Mesodermal cell (in vitro differentiated cells): Measurements from ENCODE around the gene DNAJB8.
A peak's percentile ranks its signal among the peaks of the same experiment; 100 is the strongest.

Experiments used
- H3K27ac ChIP-seq: 2 replicates; pipeline ENCODE4 v1.7.0; 2013; ENCODE audit warnings: mild to moderate bottlenecking, low read depth, low read length, moderate library complexity; ENCODE audit not compliant: severe bottlenecking
- H3K36me3 ChIP-seq: 2 replicates; pipeline ENCODE4 v1.7.1; 2013; ENCODE audit warnings: mild to moderate bottlenecking, low read length, moderate library complexity; ENCODE audit not compliant: control insufficient read depth, insufficient read depth
- H3K4me1 ChIP-seq: one replicate; pipeline ENCODE4 v1.7.1; 2013; ENCODE audit warnings: mild to moderate bottlenecking, low read length; ENCODE audit not compliant: insufficient read depth, control insufficient read depth, poor library complexity, severe bottlenecking
- H3K4me3 ChIP-seq: 2 replicates; pipeline ENCODE4 v1.7.0; 2013; ENCODE audit warnings: low read length, control low read depth, mild to moderate bottlenecking; ENCODE audit not compliant: insufficient read depth, poor library complexity, severe bottlenecking; ENCODE audit errors: extremely low read depth
- H3K9me3 ChIP-seq: 2 replicates; pipeline ENCODE4 v1.7.1; 2013; ENCODE audit warnings: mild to moderate bottlenecking, low read length, moderate library complexity; ENCODE audit not compliant: control insufficient read depth
- WGBS, 2 experiments: methylation state at CpG; one replicate each; pipeline ENCODE4 v1.1.5; 2013; ENCODE audit warnings: missing lambda C conversion rate in 2 of 2; ENCODE audit not compliant: insufficient coverage in 2 of 2; 5-methylcytosine and 5-hydroxymethylcytosine counted together

Gene DNAJB8

DNA sequence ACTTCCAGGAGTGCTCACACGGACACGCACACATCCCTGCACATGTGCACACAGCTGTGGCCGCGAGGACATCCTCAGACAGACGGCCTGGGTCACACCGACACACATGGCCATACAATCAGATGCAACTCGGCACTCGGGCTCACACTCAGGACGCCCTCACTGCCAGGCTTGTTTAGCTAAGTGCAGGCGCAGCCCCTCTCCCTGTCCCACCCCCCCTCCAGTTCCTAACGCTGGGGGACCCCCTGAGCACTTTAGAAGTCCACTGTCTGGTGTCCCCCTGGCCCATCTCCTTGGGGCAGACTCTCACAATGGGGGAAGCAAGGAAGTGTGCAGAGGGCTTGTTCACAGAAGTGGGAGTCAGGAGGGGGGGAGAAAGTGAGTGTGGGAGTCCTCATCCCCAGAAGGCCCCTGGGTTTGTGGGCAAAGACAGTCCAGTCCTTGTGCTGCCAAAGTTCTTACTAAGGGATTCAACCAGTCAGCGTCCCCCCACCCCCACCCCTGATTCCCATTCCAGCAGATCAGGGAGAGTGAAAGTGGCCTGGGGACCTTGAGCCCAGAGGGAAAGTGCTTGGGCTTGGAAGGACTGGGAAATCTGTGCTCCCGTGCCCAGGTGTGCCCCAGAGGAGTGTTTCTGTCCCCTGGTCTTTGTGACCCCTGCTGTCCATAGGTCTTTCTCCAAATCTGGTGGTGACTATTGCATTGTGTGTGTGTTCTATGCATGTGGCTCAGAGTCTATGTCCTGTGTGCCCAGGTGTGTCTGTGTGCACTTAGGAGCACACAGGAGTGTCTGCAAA, 27.1 kb upstream of the DNAJB8 start:
- Histone ChIP-seq H3K36me3 (peaks cover 7% of the 10 kb centered on the region), H3K27ac (no peak overlapping the region), H3K4me3 (peak overlapping the region; percentile 90), H3K4me1 (peaks cover 35% of the 10 kb centered on the region), H3K9me3 (no peaks in the 10 kb centered on the region)
- WGBS, 2 experiments = 11% methylated on average over 10 to 11 of the region's 13 CpGs

DNA sequence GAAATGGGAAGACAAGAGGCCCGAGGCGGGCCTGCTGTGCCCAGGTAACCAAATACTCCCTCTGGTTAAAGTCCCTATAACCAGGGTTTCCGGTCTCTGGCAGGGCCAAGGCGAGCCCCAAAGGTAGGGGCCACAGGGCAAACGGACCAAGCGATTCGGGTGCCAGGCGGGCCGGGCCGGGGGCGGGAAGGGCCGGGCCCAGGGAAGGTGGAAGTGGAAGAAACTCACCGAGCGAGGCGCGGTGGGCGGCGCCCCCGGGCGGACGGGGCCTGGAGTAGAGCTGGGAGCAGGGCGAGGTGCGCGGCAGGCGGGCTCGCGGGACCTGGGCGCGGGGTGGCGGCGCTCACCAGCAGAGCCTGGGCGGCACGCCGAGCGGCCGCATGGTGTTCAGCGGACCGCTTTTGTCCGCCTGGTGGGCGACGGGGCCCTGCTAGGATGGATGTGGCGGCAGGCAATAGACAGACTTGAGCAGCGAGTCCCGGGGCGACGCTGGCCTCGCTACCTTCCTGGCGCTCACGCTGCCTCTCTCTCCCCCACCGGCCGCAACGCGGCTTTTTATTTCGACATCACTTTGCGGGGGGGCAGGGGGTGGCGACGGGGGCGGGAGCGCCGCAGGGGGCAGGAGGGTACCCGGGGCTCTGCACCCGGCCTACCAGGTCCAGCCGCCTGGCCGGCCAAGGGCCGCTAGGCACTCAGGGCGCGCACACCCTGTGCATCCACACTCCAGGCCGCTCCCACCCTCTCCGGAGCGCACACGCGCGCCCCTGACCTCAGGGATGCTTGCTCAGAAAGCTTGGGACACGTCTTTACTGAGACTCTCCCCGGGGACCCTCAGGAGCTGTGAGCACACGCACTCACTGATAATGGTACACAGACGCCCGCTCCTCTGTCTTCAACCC, 26.2 kb upstream of the DNAJB8 start, which contains the start of gene GATA2:
Gene GATA2 (minus strand): TSS at position 531 of the 899 bp plus-strand sequence. CDS start 6,170 bp downstream, outside the sequence.
- Histone ChIP-seq H3K4me1 (peaks cover 33% of the 10 kb centered on the region), H3K4me3 (peak within 1 kb of the TSS; percentile 90), H3K9me3 (no peaks in the 10 kb centered on the region), H3K36me3 (peaks cover 4% of the 10 kb centered on the region), H3K27ac (no peak within 1 kb of the TSS)
- WGBS, 2 experiments = 4 to 5% methylated on average over 60 to 63 of the region's 78 CpGs

DNA sequence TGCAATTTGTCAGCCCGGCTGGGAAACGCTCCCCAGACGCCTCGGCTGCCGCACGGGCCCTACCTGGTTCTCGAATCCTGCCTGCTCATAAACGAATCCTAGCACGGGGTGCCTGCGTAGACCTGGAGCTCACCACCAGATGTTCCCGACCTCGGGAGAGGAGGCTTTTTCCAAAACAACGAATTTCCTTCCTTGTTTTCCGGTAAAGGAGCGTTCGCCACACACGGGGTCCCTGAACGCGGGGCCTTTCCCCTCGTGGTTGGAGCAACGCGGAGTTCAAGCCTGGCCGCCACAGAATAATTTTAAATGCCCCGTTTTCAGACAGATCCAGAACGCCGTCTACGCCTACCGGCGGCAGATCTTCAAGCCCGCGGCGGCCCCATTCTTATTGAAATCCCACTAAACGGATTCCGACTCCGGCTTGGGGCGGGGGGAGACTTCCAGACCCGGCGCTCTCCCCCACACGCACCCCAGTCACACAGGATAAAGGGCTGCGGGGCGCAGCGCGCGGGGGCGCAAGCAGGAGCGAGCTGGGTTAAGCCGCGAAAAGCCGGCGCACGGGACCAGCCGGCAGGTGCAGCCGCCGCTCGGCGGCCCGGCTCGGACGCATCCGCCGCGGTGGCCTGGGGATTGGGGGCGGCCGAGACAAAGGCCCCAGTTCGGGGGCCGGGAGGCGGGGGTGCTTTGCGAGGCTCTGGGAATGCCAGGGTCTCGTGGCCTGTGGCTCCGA, 25.4 kb upstream of the DNAJB8 start:
- no peak overlapping the region for H3K27ac ChIP-seq
- H3K4me3 ChIP-seq = peak overlapping the region; percentile 90
- WGBS, 2 experiments = 3 to 4% methylated on average over 57 to 63 of the region's 70 CpGs
- H3K4me1 ChIP-seq = peaks cover 29% of the 10 kb centered on the region
- no peaks in the 10 kb centered on the region for H3K9me3 ChIP-seq
- H3K36me3 ChIP-seq = peaks cover 4% of the 10 kb centered on the region

DNA sequence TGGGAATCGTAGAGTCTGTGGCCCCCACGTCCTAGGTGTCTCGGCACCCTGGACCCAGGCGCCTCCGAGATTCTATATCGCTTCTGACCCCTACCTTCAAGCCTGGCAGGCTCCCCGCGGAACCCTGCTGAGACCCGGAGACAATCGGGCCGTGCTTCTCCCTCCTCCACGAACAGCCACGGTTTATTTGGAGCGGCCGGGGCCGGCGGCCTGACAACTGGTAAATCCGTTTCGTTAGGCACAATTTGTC, 24.9 kb upstream of the DNAJB8 start:
- H3K9me3 ChIP-seq = no peaks in the 10 kb centered on the region
- H3K4me1 ChIP-seq = peaks cover 26% of the 10 kb centered on the region
- H3K36me3 ChIP-seq = peaks cover 7% of the 10 kb centered on the region
- WGBS, 2 experiments = 3 to 4% methylated on average over 19 of the region's 19 CpGs
- no peak overlapping the region for H3K27ac ChIP-seq
- peak overlapping the region; percentile 90 for H3K4me3 ChIP-seq

DNA sequence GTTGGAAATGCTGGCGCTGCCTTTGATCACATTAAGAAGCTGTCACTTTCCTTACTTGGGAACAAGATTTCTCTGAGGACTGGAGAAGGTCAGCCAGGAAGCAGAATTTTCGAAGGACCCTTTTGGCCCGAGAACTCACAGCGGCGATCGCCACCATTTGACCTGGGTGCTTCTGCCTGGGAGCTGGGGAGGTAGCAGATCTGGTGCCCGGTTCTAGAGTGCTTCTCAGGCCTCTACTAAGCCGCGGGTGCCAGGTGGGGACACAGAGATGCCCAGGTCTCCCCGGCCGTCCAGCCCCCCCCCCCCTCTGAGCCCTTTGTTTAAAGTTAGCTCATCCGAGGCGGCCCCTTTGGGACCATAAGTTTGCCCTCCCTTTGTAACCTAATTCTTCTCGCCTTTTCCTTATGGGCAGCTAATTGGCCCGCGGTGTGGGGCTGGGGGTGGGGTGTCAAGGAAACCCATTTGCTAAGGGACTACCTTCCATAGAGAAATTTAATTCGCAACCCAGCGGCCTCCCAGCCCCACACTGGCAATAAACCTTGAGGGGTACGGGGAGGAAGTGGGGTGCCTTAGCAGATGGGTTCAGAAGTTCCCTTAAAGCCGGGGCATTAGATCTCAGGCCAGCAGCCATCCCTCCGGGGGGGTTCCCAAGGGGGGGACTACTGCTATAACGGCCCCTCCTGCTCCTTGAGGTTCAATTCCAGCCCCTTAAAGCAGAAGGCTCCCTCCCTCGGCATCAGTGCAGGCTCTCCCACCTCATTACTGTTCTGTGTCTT, 24.4 kb upstream of the DNAJB8 start:
- Histone ChIP-seq H3K36me3 (peaks cover 12% of the 10 kb centered on the region), H3K27ac (peak overlapping the region; percentile 36), H3K4me3 (peak overlapping the region; percentile 90), H3K9me3 (no peaks in the 10 kb centered on the region), H3K4me1 (peaks cover 26% of the 10 kb centered on the region)
- 1% methylated on average over 13 to 14 of the region's 23 CpGs for WGBS, 2 experiments

DNA sequence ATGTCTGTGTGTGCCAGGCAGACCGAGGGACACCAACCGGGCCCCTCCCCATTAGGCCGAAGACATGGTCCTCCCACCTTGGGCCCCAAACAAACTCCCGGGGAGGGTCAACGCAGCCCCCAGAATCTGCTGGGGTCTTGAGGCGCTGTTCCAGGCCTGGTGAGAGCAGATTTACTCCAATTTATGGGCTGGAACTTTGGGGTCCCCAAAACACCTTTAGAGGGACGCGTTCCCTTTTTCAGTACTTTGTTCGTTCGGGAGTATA, 23.9 kb upstream of the DNAJB8 start:
- Histone ChIP-seq H3K4me3 (peak overlapping the region; percentile 90), H3K27ac (peak overlapping the region; percentile 36), H3K4me1 (peaks cover 24% of the 10 kb centered on the region), H3K9me3 (no peaks in the 10 kb centered on the region), H3K36me3 (peaks cover 17% of the 10 kb centered on the region)
- WGBS, 2 experiments = 0 to 8% methylated on average over 7 to 10 of the region's 10 CpGs

DNA sequence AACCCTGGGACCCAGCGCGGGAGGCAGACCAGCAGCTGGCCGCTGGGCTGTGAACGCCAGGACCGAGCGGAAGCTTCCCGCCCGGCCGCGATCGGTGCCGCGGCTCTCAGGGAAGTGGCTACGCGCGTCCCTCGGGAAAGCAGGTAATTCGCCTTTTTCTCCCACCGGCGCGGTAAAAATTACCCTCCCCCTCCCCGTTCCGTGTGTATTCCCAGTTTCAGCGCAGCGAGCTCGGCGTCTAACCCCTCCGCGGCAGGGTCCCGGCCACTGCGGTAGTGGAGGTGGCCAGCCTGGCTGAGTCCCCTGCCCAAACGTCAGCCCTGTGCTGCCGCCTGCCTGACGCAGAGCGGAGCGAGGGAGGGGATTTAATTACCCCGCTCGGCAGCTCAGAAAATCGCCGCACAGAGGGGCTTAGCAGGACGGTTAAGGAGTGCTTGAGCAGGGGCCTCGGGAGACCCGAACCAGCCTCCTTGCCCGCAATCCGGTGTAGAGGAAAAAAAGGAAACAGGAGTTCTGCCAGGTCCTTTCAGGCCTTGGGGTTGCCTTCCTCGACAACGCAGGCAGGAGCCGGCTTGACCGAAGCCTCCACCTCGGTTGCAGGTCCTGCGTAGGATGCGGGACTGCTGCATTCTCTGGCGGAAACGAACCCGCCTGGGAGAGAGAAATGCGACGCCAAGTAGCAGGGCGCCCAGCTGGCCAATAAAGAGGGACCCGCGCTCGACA, 23.4 kb upstream of the DNAJB8 start:
- Histone ChIP-seq H3K4me3 (peak overlapping the region; percentile 90), H3K36me3 (peaks cover 22% of the 10 kb centered on the region), H3K4me1 (peaks cover 19% of the 10 kb centered on the region), H3K9me3 (no peaks in the 10 kb centered on the region), H3K27ac (peak overlapping the region; percentile 49)
- 0 to 1% methylated on average over 38 to 51 of the region's 61 CpGs for WGBS, 2 experiments

DNA sequence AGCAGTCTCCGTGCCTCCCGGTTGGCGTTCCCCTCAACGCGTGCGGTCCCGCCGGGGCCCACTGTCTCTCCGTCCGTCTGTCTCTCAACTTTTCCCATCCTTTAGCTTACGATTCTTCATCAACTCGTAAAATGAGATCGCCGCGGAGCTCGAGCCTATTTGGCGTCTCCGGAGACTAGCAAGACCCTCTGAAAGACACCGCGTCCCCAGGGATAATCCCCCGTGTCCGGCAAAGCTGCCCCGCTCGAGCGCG, 22.9 kb upstream of the DNAJB8 start:
- H3K4me3 ChIP-seq = peak overlapping the region; percentile 90
- peaks cover 23% of the 10 kb centered on the region for H3K4me1 ChIP-seq
- peak overlapping the region; percentile 49 for H3K27ac ChIP-seq
- WGBS, 2 experiments = 0% methylated on average over 26 of the region's 26 CpGs
- H3K9me3 ChIP-seq = no peaks in the 10 kb centered on the region
- peaks cover 26% of the 10 kb centered on the region for H3K36me3 ChIP-seq

DNA sequence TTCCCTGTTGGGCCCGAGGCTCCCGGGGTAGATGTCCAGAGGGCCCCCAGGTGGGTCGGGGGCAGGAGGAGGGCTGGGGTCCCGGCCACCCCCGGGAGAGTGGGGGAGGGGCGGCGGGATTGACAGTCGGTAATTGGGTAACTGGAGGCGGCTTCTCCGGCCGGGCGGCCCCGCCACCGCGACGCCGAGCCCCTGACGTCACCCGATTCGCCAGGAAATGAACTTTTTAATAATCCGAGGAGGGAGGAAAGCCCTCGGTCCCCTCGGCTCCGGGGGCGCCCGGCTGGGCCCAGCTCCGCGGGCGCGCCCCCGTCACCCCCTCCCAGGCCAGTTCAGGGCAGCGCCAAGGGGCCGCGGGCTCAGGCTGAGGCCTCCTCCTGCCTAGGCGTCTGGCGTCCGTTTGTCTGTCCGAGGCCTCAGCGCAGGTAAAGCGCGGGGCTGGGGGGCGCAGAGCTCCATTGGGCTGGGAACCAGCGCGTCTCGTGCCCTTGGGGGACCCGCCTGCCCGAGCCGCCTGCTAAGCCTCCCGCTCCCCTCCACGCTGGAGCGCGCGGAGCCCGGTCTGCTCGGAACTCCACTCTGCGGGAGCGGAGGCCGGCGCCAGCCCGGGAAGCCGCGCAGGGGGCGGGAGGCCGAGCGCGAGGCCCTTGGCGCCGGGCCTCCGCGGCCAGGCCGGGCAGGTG, 22.4 kb upstream of the DNAJB8 start:
- 0% methylated on average over 43 to 56 of the region's 71 CpGs for WGBS, 2 experiments
- Histone ChIP-seq H3K9me3 (no peaks in the 10 kb centered on the region), H3K36me3 (peaks cover 27% of the 10 kb centered on the region), H3K4me3 (peak overlapping the region; percentile 90), H3K27ac (peak overlapping the region; percentile 49), H3K4me1 (peaks cover 28% of the 10 kb centered on the region)
